GM18520 (cell line): Measurements from ENCODE around the gene CYSTM1.

Experiments
- ATAC-seq: cut with Tn5 transposase; IDR thresholded peaks from one replicate; pipeline ENCODE4 v1.9.1; 2021; ENCODE audit not compliant: unreplicated experiment

Gene CYSTM1

DNA sequence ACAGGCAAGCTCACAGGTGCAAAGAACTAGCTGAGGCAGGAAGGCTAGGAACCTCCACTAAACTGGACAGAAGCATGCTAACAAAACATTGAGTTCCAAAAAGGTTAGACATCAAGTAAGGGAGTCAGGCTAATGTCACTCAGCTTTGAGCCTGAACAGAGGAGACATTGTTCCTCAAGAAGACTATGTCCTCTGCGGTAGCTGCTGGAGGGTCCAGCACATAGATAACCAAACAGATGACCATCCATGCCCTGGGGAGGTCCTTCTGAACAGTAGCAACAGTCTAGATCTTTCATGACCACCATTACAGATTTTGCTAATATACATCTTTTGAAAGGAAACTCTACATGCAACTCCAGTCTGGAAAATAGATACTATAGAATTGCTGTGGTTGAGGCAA lies 57.7 kb downstream of the CYSTM1 start:
- no peak for ATAC-seq

DNA sequence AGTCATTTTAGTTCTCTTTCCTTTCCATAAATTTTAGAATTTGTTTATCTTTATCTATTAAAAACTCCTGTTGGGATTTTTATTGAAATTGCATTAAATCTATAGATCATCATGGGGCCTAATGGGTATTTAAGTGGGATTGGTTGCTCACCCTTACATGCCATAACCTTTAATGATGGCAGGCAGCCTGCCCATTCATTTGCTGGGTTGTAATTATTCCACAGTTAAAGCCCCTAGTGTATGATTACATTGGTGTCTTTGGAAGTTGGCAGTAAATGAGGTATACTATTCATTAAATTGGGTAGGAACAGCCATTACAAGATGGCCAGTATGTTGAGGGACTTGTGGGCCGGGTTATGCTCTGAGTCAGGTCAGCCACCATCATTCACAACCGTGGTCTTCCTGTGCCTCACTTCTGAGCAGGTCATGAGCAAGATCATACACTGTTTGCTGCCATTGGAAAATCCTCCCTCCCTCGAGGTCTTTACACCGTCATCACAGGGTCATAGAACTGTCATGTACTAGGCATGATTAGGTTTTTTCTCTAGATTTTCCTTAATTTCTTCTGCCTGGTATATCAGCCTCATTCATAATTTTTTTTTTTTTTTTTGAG lies 59.5 kb downstream of the CYSTM1 start:
- ATAC-seq, result no peak

DNA sequence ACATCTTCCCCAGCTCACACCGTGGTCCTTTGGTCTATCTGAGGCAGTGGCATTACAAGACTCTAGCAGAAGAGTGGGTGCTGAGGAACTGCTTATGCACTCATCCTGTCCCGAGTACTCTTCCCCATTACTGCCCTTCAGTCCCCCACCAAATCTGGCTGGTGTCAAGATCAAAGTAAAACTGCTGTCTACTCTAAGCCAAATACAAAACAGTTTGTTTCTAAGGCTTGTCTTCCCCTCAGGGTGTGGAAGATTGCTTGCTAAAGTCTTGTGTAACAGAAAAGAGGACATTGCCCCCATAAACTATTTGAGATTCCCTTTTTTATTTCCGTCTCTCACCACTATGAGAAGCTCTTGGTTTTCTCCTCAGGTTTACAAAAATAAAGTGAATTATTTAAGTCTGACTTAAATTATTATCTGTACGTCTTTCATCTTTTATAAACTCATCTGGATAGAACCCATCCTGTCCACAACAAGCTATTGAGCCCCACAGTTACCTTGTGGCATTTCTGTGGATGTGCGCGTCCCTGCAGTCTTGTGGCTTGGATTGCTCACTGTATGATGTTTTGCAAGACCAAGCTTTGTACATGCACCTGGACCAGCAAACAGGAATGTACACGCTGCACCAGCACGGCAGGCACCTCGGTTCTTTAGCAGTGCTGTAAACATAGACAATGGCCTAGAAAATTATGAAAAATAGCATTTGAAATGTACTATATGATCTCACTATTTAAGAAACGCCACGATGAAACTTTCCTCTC lies 61.0 kb downstream of the CYSTM1 start:
- ATAC-seq, result no peak

DNA sequence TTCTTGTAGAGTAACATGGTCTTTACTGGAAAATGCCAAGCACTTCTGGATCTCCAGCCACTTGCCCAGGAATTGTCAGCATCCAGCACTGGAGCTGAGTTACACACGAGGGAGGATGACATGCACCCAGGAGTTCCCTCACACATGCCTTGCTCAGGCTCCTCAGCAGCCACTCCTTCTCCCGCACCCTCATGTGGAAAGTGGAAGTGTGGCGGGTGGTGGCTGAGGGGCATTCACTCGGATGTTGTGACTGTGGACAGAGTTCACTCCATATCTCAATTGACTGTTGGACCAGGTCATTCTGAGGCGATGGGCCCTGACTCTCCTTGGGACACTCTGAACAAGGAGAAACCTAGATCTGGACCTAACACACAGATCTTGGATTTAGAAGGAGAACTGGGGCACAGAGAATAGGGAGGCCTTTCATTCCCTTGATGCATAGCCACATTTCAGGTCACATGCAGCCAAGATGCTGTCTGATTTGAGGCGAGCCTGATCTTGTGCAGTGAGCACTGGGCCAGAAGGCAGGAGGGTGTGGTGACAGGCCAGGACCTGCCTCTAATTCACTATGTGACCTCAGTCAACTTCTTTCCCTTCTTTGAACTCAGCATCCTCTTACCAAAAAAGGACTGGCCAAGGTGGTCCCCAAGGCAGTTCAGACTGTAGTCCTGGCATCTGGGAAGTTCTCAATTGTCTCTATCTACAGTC lies 62.1 kb downstream of the CYSTM1 start:
- no peak for ATAC-seq

DNA sequence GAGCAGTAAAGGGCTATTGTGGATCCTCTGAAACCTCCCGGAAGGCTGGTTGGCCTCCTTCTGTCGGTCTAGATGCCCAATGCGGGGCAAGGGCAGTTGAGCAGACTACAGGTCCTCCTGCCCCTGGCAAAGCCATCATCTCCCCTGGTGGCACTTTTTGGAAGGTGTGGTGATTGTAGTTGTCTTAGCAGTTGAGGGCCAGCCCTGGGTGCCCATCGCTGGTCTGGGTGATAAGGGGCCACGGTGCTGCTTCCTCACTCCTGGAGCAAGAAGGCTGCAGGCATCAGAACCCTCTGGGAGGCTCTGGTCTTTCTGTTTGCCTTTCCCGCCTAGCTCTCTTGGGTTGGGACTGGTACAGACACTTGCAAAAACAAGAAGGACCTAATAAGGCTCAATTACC lies 63.8 kb downstream of the CYSTM1 start:
- no peak for ATAC-seq

DNA sequence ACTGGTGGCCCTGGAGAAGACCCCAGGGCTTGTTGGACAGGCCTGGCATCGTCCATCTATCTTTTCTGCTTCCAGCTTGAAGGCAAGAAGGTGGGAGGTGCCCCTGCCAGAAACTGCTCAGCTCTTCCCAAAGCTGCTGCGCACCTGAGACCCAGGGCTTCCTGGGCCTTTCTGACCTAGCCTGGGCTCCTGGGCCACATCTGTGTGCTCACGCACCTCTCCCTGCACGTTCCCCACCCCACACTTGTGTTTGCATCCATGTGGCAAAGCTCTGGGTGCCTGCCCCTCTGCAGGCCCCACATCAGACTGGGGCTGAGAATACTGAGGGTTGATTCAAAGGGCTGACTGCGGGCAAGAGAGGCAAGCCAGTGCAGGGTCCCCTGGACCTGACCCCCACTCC lies 64.5 kb downstream of the CYSTM1 start:
- ATAC-seq, result no peak

DNA sequence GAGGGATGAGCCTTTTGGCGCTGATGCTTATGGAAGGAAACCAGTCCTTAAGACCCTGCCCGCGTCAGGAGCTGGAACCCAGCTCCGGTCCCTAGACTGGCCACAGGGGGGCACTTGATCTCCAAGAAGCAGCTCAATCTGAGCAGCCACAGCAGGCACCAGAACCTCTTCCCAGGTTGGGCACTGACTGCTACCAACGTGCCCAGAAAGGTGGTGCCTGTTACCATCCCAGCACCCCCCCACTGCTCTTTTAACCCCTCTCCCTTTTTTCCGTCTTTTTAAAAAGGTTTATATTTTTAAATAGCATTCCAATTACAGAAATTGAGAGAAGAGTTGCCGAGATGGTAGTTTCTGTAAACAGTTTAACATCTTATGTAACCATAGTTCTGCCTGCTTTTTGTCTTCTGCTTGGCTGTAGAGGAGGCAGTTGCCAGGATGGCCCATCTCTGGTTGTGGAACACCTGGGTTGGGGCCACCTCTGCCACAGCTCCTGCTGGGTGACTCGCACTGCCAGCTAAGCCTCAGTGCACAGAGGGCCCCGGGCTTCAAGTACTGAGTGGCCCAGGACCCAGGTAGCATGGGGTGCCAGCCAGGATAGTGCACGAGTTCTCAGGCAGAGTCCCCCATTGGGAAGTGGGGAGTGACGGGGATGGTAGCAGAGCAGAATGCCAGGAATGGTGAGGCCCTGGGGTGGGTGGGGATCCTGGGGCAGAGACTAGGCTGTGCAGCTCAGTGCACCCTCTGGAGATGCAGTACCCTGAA lies 65.1 kb downstream of the CYSTM1 start:
- no peak for ATAC-seq

DNA sequence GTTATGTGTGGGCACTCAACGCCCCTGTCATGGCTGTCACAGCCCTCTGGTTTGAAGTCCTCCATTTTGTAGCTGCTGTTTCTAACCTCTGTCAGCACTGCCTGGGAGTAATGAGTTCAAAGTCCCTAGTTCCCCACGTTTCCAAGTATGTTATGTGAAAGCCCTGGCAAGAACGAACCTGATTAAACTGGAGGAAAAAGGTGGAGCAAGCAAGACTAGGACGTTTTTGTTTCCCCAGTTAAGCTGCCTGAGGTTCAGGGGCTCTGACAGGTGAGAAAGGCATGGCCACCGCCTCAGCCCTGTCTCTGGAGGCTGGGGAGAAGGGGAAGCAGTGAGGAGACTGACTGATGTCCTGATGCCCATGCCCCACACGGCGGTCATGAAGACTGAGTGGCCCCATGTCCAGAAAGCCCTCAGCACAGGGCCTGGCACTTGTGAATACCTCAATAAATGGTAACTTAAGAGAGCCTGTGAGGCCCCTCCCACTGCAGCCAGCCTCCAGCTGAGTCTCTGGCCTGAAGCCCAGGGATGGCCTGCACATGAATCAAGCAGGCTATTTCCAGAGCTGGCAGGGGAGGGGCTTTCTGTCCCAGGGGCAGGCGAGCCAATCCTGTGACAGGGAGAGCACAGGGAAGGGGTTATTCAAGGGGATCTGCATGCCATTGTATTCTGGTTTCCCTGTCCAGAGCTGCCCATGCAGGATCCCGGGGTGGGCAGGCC lies 66.2 kb downstream of the CYSTM1 start:
- ATAC-seq, result no peak

DNA sequence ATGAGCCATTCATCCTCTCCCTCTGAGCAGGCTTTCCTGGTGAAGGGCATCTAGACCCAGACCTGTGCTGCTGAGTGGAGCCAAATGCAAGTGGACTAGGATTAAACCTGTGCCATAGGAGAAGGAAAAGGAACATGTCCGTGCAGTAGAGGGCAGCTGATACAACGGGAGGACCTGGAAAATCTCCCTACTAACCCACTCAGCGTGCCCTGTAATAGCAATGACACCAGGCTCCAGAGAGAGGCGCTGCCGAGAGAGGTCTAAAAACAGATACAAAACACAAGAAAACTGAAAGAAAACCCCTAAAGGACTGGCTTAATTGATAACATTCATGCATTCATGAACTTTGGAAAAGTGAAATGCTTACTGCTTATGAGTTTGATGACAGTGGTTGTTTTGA lies 67.1 kb downstream of the CYSTM1 start:
- no peak for ATAC-seq

DNA sequence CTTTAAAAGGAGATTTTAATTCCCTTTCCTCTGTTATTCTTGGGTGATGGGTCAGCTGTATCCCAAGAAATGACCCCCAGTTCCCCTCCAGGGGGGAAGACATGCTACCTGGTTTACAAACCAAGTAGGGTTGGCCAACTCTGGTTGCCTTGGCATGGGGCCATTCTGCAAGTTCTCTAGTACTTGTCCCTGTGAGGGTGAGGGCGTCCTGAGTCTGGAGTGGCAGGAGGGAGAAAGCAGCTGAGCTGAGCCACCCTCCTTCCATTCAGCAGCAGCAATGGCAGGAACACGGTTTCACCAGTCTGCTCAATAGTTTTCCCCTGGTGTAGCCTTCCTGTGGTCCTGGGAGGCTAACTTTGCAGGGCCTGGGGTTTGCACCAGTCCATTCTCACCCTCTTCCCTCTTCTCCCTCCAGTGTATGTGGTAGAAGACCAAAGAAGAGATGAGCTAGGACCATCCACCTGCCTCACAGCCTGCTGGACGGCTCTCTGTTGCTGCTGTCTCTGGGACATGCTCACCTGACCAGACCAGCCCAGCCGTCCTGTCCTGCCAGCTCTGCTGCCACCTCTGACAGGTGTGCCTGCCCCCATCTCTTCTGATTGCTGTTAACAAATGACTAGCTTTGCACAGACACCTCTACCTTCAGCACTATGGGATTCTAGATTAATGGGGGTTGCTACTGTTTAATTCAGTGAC lies 68.0 kb downstream of the CYSTM1 start:
- no peak for ATAC-seq

DNA sequence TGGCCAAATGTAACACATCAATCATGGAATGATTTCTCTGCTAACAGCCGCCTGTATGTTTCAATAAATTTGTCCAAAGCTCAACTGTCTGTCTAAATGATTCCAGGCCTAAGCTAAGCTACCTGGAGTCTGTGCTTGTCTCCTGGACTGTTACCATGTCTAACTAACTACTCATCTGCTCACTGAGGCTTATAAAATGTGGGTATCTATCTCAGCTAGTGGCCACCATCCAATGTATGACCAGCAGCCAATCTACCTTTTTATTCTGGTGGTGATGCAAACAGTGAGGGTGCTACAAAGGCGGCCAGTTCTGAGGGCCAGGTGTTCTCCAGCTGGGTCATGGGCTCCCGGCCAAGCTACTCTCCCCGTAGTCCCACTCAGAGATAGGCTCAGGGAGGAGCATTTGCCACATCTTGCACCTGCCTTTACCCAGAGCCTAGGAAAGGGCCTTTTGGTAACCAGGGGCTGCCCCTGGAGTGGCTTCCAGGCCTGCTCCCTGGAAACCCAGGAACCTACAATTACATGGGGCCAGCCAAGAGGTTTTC lies 68.8 kb downstream of the CYSTM1 start:
- ATAC-seq, result no peak

DNA sequence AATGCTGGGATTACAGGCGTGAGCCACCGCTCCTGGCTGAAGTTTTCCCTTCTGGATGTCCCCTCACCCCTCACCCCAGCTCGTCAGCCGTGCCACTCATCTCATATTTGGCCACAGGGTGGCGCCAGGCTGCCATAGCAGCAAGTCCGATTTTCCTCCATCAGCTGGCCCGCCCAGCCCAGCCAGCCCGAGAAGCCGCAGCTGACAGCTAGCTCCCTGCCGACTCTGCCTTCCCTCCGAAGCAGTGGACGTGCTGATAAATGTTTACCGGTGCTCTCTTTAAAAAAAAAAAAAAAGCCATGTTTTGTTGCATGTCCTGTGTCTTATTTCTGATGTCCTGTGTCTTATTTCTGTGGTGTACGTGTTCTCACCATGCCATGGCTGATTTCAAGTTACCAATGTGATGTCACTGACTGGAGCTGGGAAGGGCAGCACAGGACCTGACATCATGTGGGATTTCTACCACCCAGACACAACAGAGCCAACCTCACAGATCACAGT lies 69.6 kb downstream of the CYSTM1 start:
- ATAC-seq, result peak; percentile 58

DNA sequence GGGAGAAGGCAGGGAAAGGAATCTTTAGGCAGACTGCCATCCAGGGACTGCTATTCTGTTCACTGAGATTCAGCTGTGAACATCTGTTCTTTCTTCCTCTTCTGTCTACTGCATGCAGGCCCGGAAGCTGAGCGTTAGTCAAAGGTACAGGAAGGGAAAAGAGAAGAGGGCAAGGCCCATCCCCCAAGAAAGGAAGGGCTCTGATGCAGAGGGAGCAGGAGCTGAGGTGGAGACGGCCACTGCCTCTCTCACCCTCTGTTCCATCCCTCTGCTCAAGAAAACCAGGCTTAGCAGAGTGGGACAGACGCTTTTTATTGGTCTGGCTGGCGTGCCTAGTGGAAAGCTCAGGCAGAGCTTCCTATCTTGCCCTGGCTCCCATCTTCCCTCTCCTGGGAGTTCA lies 70.4 kb downstream of the CYSTM1 start:
- no peak for ATAC-seq

DNA sequence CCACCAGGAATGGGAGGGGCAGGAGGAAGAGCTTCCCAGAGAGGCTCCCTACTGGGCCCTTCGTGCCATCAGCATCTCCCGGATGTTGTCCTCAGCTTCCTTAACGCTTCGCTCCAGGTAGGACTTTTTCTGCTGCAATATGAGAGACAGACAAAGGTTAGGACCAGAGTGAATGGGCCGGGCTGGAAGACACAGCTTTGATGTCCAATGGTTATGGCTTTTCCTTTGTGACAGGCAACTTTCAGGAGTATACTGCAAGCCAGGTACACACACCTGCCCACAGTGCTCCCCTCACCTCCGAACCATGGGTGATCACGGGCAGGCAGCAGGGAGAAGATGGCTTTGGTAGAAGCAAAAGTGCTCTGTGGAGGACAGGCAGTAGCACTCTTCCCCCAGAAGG lies 70.9 kb downstream of the CYSTM1 start:
- no peak for ATAC-seq

DNA sequence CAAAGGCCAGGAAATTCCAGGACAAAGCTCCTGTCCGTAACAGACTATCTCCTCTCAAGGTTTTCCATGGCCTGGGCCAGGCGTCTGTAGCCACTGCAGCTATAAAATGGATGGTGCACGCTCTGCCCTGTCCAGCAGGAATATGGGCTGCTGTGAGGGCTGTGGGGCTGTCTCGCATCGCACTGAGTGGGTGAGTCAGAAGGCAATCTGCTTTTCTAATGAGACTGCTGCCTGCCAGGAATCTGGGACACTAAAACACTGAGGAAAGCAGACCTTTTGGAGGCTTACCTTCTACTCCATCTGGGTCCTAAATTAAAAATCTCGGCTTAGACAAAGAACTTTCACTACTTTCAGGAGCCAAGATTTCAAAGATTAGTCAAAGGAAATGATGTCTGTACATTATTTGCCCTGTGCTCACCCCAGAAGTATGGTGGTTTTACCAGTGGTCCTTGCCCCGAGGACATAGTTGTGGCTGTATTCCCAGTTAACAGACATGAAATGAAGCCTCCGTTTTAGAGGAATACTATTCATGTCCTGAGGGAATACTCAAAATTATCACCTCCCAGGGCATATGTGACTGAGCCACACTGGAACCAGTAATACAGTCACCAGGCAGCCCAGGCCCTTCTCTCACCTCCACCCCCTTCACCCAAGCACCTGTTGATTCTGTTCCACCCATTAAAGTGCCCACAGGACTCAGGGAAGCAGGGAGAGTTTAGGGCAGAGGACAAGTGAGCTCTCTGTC lies 71.6 kb downstream of the CYSTM1 start:
- ATAC-seq, result no peak

DNA sequence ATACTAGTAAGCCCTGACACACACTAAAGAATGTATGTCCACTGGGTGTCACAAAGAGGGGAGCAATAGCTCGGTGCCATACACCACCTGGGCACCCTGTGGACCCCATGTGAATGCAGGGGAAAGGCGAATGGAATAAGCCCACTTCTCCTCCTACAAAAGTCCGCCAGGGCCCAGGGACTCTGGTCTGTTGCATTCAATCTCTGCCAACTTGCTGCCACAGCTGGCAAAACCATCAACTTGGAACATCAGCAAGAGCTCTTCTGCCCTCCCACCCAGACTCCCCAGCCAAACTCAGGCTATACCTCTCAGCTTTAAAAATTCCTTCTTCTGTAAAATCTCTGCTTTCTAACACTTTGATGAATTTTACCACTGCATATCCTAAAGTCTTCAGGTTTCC lies 73.4 kb downstream of the CYSTM1 start:
- ATAC-seq, result no peak

DNA sequence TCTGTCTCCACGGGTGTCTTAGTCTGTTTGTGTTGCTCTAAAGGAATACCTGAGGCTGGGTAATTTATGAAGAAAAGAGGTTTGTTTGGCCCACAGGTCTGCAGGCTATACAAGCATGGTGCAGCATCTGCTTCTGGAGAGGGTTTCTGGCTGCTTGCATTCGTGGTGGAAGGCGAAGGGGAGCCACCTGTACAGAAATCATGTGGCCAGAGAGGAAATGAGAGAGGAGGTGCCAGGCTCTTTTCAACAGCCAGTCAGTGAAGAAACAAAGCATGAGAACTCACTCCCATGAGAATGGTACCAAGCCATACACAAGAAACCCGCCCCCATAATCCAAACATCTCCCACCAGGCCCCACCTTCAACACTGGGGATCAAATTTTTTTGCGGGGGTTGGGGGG lies 74.5 kb downstream of the CYSTM1 start:
- no peak for ATAC-seq

DNA sequence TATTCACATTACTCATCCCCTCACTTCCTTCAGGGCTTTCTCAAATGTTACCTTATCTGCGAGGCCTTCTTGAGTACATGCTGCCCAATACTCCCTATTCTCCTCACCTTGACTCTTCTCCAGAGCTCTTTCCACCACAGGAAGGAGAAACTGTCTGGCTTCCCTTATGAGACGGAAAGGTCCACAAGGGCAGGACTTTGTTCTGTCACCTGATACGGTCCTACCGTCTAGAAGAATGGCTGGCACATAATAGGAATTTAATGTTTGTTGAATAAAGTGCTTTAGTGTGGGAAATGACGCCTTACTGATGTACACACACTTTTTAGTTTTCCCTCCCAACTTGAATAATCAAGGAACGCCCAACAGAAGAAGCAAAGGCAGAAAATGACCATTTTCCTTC lies 75.4 kb downstream of the CYSTM1 start:
- no peak for ATAC-seq

DNA sequence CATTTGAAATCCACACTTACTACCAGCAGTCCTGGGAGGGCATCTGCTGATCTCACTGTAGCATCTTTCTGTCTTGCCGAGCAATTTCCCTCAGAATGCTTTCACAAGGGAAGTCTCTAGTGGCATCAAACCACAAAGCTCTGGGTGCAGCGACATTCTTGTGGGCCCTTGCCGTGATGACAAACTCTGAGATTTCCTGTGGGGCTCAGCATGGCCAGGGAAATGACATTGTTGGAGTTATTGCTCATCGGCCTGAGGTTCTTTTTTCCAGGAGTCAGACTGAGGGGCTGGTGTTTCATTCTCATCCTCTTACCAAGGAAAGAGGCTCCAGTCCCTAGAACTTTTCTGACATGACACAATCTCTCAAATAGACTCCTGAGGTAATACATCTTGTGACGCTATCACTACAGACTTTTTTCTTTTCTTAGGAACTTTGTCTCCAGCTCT lies 76.6 kb downstream of the CYSTM1 start:
- ATAC-seq, result peak; percentile 58
